Stimulated activated naive CD8-positive, alpha-beta T cell treated with anti-CD3 and anti-CD28 coated beads, Interleukin-15, Interleukin-2, amounts not matched to agents 100 ng/mL and 50 ng/mL, for 24 hours (primary cell): ENCODE results near the gene TMEM33.

Experiments used
- H3K27ac Mint-ChIP-seq: one replicate; pipeline ENCODE4 v1.8.0; 2021; ENCODE audit warnings: mild to moderate bottlenecking, mixed read lengths
- H3K27me3 Mint-ChIP-seq: one replicate; pipeline ENCODE4 v1.8.0; 2021; ENCODE audit warnings: mixed read lengths
- H3K36me3 Mint-ChIP-seq: one replicate; pipeline ENCODE4 v1.8.0; 2021; ENCODE audit warnings: low read depth, mixed read lengths
- H3K4me1 Mint-ChIP-seq: one replicate; pipeline ENCODE4 v1.8.0; 2021; ENCODE audit warnings: low read depth, mixed read lengths
- H3K4me3 Mint-ChIP-seq: one replicate; pipeline ENCODE4 v1.8.0; 2021; ENCODE audit warnings: mild to moderate bottlenecking, mixed read lengths
- H3K9me3 Mint-ChIP-seq: one replicate; pipeline ENCODE4 v1.8.0; 2021; ENCODE audit warnings: mixed read lengths

TMEM33 gene

GRCh38 chr4:41927796-41928499, 7.3 kb upstream of the TMEM33 start:
- Mint-ChIP-seq H3K27me3 (peaks cover 7% of the 10 kb centered on the region), H3K4me1 (no peaks in the 10 kb centered on the region)

GRCh38 chr4:41930139-41930831, 4.9 kb upstream of the TMEM33 start:
- H3K4me1 Mint-ChIP-seq: peaks cover 8% of the 10 kb centered on the region
- no peak overlapping the region for H3K4me3 Mint-ChIP-seq
- H3K9me3 Mint-ChIP-seq: no peaks in the 10 kb centered on the region
- H3K27ac Mint-ChIP-seq: no peak overlapping the region
- H3K27me3 Mint-ChIP-seq: peaks cover 4% of the 10 kb centered on the region
- H3K36me3 Mint-ChIP-seq: no peaks in the 10 kb centered on the region

More at GRCh38 chr4:41927796-41928499, 7.3 kb upstream of the TMEM33 start:
- H3K4me3 Mint-ChIP-seq: no peak overlapping the region
- H3K9me3 Mint-ChIP-seq: no peaks in the 10 kb centered on the region
- no peak overlapping the region for H3K27ac Mint-ChIP-seq
- H3K36me3 Mint-ChIP-seq: no peaks in the 10 kb centered on the region

- no peaks in the 10 kb centered on the region for H3K9me3 Mint-ChIP-seq
- H3K4me1 Mint-ChIP-seq: peaks cover 30% of the 10 kb centered on the region
- H3K27ac Mint-ChIP-seq: no peak overlapping the region
- H3K4me3 Mint-ChIP-seq: no peak overlapping the region
- peaks cover 21% of the 10 kb centered on the region for H3K36me3 Mint-ChIP-seq
- peaks cover 4% of the 10 kb centered on the region for H3K27me3 Mint-ChIP-seq
These were observed 2.2 kb upstream of the TMEM33 start for GRCh38 chr4:41932988-41933387.

- peaks cover 38% of the 10 kb centered on the region for H3K4me1 Mint-ChIP-seq
- H3K27ac Mint-ChIP-seq: no peak overlapping the region
- peak overlapping the region; percentile 88 for H3K4me3 Mint-ChIP-seq
- no peaks in the 10 kb centered on the region for H3K9me3 Mint-ChIP-seq
- H3K27me3 Mint-ChIP-seq: peaks cover 4% of the 10 kb centered on the region
- peaks cover 31% of the 10 kb centered on the region for H3K36me3 Mint-ChIP-seq
These were observed 1.2 kb upstream of the TMEM33 start for GRCh38 chr4:41933997-41934503.

GRCh38 chr4:41934514-41934900, 722 bp upstream of the TMEM33 start:
- no peaks in the 10 kb centered on the region for H3K9me3 Mint-ChIP-seq
- H3K4me3 Mint-ChIP-seq: peak overlapping the region; percentile 88
- H3K36me3 Mint-ChIP-seq: peaks cover 36% of the 10 kb centered on the region
- H3K27me3 Mint-ChIP-seq: peaks cover 4% of the 10 kb centered on the region
- H3K4me1 Mint-ChIP-seq: peaks cover 43% of the 10 kb centered on the region
- peak overlapping the region; percentile 96 for H3K27ac Mint-ChIP-seq

GRCh38 chr4:41935652-41936021, 408 bp downstream of the TMEM33 start:
- Mint-ChIP-seq H3K27me3 (peaks cover 4% of the 10 kb centered on the region), H3K36me3 (peaks cover 43% of the 10 kb centered on the region), H3K4me1 (peaks cover 51% of the 10 kb centered on the region), H3K4me3 (peak overlapping the region; percentile 88), H3K27ac (peak overlapping the region; percentile 96), H3K9me3 (no peaks in the 10 kb centered on the region)

- no peak overlapping the region for H3K27ac Mint-ChIP-seq
- H3K27me3 Mint-ChIP-seq: no peaks in the 10 kb centered on the region
- no peaks in the 10 kb centered on the region for H3K9me3 Mint-ChIP-seq
- no peak overlapping the region for H3K4me3 Mint-ChIP-seq
- H3K4me1 Mint-ChIP-seq: peaks cover 64% of the 10 kb centered on the region
- H3K36me3 Mint-ChIP-seq: peaks cover 72% of the 10 kb centered on the region
These were observed 3.9 kb downstream of the TMEM33 start for GRCh38 chr4:41939016-41939626.

- H3K27ac Mint-ChIP-seq: no peak overlapping the region
- peaks cover 53% of the 10 kb centered on the region for H3K4me1 Mint-ChIP-seq
- no peak overlapping the region for H3K4me3 Mint-ChIP-seq
- H3K9me3 Mint-ChIP-seq: no peaks in the 10 kb centered on the region
- H3K27me3 Mint-ChIP-seq: no peaks in the 10 kb centered on the region
- peaks cover 81% of the 10 kb centered on the region for H3K36me3 Mint-ChIP-seq
These were observed 5.6 kb downstream of the TMEM33 start for GRCh38 chr4:41940834-41941233.

GRCh38 chr4:41943506-41943905, 8.3 kb downstream of the TMEM33 start:
- H3K9me3 Mint-ChIP-seq: no peaks in the 10 kb centered on the region
- H3K27me3 Mint-ChIP-seq: no peaks in the 10 kb centered on the region
- H3K36me3 Mint-ChIP-seq: peaks cover 72% of the 10 kb centered on the region
- no peak overlapping the region for H3K4me3 Mint-ChIP-seq
- H3K27ac Mint-ChIP-seq: no peak overlapping the region
- peaks cover 29% of the 10 kb centered on the region for H3K4me1 Mint-ChIP-seq

GRCh38 chr4:41944089-41944488, 8.9 kb downstream of the TMEM33 start:
- H3K9me3 Mint-ChIP-seq: no peaks in the 10 kb centered on the region
- H3K4me3 Mint-ChIP-seq: no peak overlapping the region
- H3K36me3 Mint-ChIP-seq: peaks cover 70% of the 10 kb centered on the region
- H3K27ac Mint-ChIP-seq: no peak overlapping the region
- H3K4me1 Mint-ChIP-seq: peaks cover 25% of the 10 kb centered on the region
- H3K27me3 Mint-ChIP-seq: no peaks in the 10 kb centered on the region

GRCh38 chr4:41949531-41949930, 14.3 kb downstream of the TMEM33 start:
- Mint-ChIP-seq H3K9me3 (no peaks in the 10 kb centered on the region), H3K4me3 (no peak overlapping the region), H3K27me3 (no peaks in the 10 kb centered on the region), H3K4me1 (no peaks in the 10 kb centered on the region), H3K36me3 (peaks cover 70% of the 10 kb centered on the region), H3K27ac (no peak overlapping the region)

GRCh38 chr4:41957634-41958033, 22.4 kb downstream of the TMEM33 start:
- Mint-ChIP-seq H3K9me3 (no peaks in the 10 kb centered on the region), H3K4me1 (no peaks in the 10 kb centered on the region), H3K4me3 (no peak overlapping the region), H3K27me3 (no peaks in the 10 kb centered on the region), H3K36me3 (peaks cover 38% of the 10 kb centered on the region), H3K27ac (no peak overlapping the region)

GRCh38 chr4:41963105-41963504, 27.9 kb downstream of the TMEM33 start:
- no peaks in the 10 kb centered on the region for H3K27me3 Mint-ChIP-seq
- no peak overlapping the region for H3K27ac Mint-ChIP-seq
- peaks cover 8% of the 10 kb centered on the region for H3K36me3 Mint-ChIP-seq
- H3K9me3 Mint-ChIP-seq: peaks cover 1% of the 10 kb centered on the region
- no peak overlapping the region for H3K4me3 Mint-ChIP-seq
- no peaks in the 10 kb centered on the region for H3K4me1 Mint-ChIP-seq

- Mint-ChIP-seq H3K9me3 (peaks cover 5% of the 10 kb centered on the region), H3K36me3 (peaks cover 11% of the 10 kb centered on the region), H3K4me3 (no peak overlapping the region), H3K27ac (no peak overlapping the region), H3K4me1 (no peaks in the 10 kb centered on the region), H3K27me3 (no peaks in the 10 kb centered on the region)
These were observed 29.2 kb downstream of the TMEM33 start for GRCh38 chr4:41964401-41964800.

GRCh38 chr4:41967392-41967791, 32.2 kb downstream of the TMEM33 start:
- Mint-ChIP-seq H3K4me3 (no peak overlapping the region), H3K27ac (no peak overlapping the region), H3K36me3 (peaks cover 9% of the 10 kb centered on the region), H3K27me3 (no peaks in the 10 kb centered on the region), H3K9me3 (peaks cover 5% of the 10 kb centered on the region), H3K4me1 (no peaks in the 10 kb centered on the region)
